Erythroblast (primary cell): ENCODE data around the gene ST3GAL4.

Source experiments
- GATA1 ChIP-seq: IDR thresholded peaks from 2 replicates; pipeline ENCODE4 v1.6.1; 2011; ENCODE audit warnings: low read depth, mild to moderate bottlenecking, control low read depth, low read length, moderate library complexity
- POLR2A ChIP-seq: IDR thresholded peaks from 2 replicates; pipeline ENCODE4 v1.6.1; 2011; ENCODE audit warnings: mild to moderate bottlenecking, low read length

- TF ChIP-seq POLR2A (no peak), GATA1 (no peak)
These were observed 42.5 kb upstream of the ST3GAL4 start for GRCh38 chr11:126312961-126313360.
